SU-DHL-6 (cell line): ENCODE data around the gene AOC1.

Experiments
- CTCF ChIP-seq: fragments of 200-600 bp; sonication (generic); IDR thresholded peaks from one replicate; pipeline ENCODE4 v1.5.1; 2017; ENCODE audit warnings: antibody characterized with exemption, mild to moderate bottlenecking, low read length, moderate library complexity; ENCODE audit not compliant: insufficient read depth, poor library complexity, severe bottlenecking
- EZH2phosphoT487 ChIP-seq: fragments of 200-600 bp; sonication (generic), shearing (Covaris generic); conservative IDR thresholded peaks from 2 replicates; pipeline ENCODE4 v1.6.1; 2018; ENCODE audit warnings: mild to moderate bottlenecking, antibody characterized with exemption, low read length, moderate library complexity, mixed read lengths

DNA sequence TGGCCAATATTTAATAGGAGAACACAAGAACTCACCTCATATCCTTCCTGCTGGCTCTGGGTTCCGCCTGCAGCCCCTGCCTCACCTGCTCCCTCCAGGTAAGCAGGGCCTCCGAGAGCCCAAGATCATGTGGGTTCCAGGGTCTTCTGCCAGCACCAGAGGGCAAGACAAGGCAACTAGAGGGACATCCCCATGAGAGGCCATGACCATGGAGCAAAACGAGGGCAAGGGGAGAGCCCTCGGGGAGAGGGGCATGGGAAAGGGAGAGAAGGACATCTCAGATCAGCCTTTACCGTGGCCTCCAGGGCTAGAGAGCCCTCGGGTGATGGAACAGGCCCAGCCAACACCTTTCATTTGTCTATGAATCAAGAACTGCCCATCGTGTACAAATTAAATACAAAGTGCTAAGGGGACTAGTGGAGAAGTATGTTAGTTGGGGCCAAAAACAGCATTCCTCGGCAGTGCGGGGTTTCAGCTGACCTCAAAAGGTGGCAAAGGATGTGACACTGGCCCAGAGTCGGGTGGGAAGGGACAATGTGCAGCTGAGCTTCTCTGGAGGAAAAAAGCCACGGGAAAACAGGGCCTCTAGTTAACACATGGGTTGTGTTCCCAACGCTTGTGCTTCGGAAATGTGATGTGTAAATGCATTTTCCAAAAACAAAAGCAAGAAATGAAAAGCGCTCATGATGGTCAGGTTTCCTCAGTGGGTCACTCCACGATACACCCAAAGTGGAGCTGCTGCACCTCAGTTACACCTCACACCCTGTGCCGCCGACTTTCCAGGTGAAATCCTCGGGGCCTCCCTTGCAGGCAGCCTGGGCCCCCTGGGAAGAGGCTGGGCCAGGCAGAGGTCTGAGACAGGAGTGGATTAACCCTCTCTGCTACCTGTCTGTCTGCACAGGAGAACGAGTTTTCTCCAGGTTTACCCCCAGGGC is 2.0 kb downstream of the AOC1 start:
- TF ChIP-seq CTCF (no peak), EZH2phosphoT487 (no peak)
